Thyroid gland (tissue), 4 donors: Measurements from ENCODE around the gene PPP1R9A.

Experiments
- POLR2A ChIP-seq, 2 donors: fragments of 450-650 bp; IDR thresholded peaks; one replicate each; pipeline ENCODE4 v1.6.1; 2017; ENCODE audit warnings: antibody characterized with exemption in 2 of 2, mild to moderate bottlenecking in 2 of 2, moderate library complexity in 1 of 2
- TF ChIP-seq, protein P1 (sequence below), 6 experiments: fragments of 200-600 bp in 3 of 6; fragments of 450-650 bp in 3 of 6; sonication (generic) in 3 of 6; IDR thresholded peaks; one replicate each; pipeline ENCODE4 v1.5.1; 2016 to 2019; ENCODE audit warnings: antibody characterized with exemption in 6 of 6, mild to moderate bottlenecking in 2 of 6, inconsistent platforms in 1 of 6, moderate library complexity in 1 of 6

DNA sequence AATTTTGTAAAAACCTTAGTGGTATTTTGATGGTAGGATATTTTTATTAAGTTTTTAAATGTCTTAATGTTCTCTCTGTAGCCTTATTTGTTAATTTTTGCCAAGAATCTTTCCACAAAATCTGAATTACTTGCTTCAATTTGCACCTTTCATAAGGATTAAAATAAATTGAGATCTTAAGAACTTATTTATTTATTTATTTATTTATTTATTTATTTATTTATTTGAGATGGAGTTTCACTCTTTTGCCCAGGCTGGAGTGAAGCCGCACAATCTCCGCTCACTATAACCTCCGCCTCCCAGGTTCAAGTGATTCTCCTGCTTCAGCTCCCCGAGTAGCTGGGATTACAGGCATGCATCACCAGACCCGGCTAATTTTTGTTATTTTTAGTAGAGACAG lies 98.6 kb downstream of the PPP1R9A start:
- TF ChIP-seq POLR2A (IDR thresholded peaks at IDR 0.05), result no peak
- TF ChIP-seq, protein P1, sequence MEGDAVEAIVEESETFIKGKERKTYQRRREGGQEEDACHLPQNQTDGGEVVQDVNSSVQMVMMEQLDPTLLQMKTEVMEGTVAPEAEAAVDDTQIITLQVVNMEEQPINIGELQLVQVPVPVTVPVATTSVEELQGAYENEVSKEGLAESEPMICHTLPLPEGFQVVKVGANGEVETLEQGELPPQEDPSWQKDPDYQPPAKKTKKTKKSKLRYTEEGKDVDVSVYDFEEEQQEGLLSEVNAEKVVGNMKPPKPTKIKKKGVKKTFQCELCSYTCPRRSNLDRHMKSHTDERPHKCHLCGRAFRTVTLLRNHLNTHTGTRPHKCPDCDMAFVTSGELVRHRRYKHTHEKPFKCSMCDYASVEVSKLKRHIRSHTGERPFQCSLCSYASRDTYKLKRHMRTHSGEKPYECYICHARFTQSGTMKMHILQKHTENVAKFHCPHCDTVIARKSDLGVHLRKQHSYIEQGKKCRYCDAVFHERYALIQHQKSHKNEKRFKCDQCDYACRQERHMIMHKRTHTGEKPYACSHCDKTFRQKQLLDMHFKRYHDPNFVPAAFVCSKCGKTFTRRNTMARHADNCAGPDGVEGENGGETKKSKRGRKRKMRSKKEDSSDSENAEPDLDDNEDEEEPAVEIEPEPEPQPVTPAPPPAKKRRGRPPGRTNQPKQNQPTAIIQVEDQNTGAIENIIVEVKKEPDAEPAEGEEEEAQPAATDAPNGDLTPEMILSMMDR (IDR thresholded peaks at IDR 0.05), result no peak
